PFSK-1 (cell line): ENCODE measurements around the gene KDM4C.

ENCODE experiments used
- FOXP2 ChIP-seq: optimal IDR thresholded peaks from 2 replicates; pipeline ENCODE3; 2011; ENCODE audit warnings: borderline replicate concordance, control low read depth, inconsistent platforms; ENCODE audit not compliant: insufficient read depth; ENCODE audit errors: extremely low read length, extremely low read depth
- POLR2AphosphoS5 ChIP-seq: IDR thresholded peaks from 2 replicates; pipeline ENCODE4 v1.6.1; 2012; ENCODE audit warnings: low read depth, mild to moderate bottlenecking, control low read depth, low read length, moderate library complexity
- REST ChIP-seq, 2 experiments: IDR thresholded peaks; 2 replicates each; pipeline versions ENCODE4 v1.6.1 to v1.8.0; 2011 to 2012; ENCODE audit warnings: low read depth in 2 of 2, low read length in 2 of 2, control low read depth in 1 of 2, inconsistent platforms in 1 of 2, mild to moderate bottlenecking in 1 of 2, moderate library complexity in 1 of 2; ENCODE audit not compliant: insufficient read depth in 1 of 2
- SIN3A ChIP-seq: IDR thresholded peaks from 2 replicates; pipeline ENCODE4 v1.6.1; 2012; ENCODE audit warnings: mild to moderate bottlenecking, low read length, moderate library complexity, borderline replicate concordance; ENCODE audit not compliant: insufficient read depth
- TAF1 ChIP-seq: IDR thresholded peaks from 2 replicates; pipeline ENCODE4 v1.6.1; 2012; ENCODE audit warnings: low read length, control low read depth, borderline replicate concordance; ENCODE audit not compliant: insufficient read depth

The KDM4C gene

GRCh38 chr9:7211657-7212056, 453.9 kb downstream of the KDM4C start:
- no peak for TF ChIP-seq TAF1
- no peak for TF ChIP-seq REST (IDR thresholded peaks at IDR 0.05; ENCODE audit: insufficient read depth in 1 of 2, low read depth in 2 of 2, low read length in 2 of 2)
- no peak for TF ChIP-seq FOXP2
- TF ChIP-seq POLR2AphosphoS5: no peak
- TF ChIP-seq SIN3A: no peak

GRCh38 chr9:7212101-7212500, 454.3 kb downstream of the KDM4C start:
- TF ChIP-seq TAF1 (no peak), FOXP2 (no peak), SIN3A (no peak), REST (IDR thresholded peaks at IDR 0.05; ENCODE audit: insufficient read depth in 1 of 2, low read depth in 2 of 2, low read length in 2 of 2) (no peak), POLR2AphosphoS5 (no peak)

GRCh38 chr9:7216004-7216841, 458.4 kb downstream of the KDM4C start:
- TF ChIP-seq SIN3A (no peak), REST (IDR thresholded peaks at IDR 0.05; ENCODE audit: insufficient read depth in 1 of 2, low read depth in 2 of 2, low read length in 2 of 2) (no peak), POLR2AphosphoS5 (no peak), FOXP2 (no peak), TAF1 (no peak)

GRCh38 chr9:7223981-7224380, 466.2 kb downstream of the KDM4C start:
- TF ChIP-seq TAF1 (no peak), POLR2AphosphoS5 (no peak), SIN3A (no peak), REST (IDR thresholded peaks at IDR 0.05; ENCODE audit: insufficient read depth in 1 of 2, low read depth in 2 of 2, low read length in 2 of 2) (no peak), FOXP2 (no peak)
